Activated CD4-positive, alpha-beta T cell treated with anti-CD3 and anti-CD28 coated beads for 24 hours (primary cell): ENCODE data around the gene SAFB2.

Source experiments
- DNase-seq, 2 donors: peaks; one replicate each; pipeline ENCODE4 v3.0.0-alpha.2; 2020; ENCODE audit warnings: low read depth in 2 of 2

SAFB2 gene

DNA sequence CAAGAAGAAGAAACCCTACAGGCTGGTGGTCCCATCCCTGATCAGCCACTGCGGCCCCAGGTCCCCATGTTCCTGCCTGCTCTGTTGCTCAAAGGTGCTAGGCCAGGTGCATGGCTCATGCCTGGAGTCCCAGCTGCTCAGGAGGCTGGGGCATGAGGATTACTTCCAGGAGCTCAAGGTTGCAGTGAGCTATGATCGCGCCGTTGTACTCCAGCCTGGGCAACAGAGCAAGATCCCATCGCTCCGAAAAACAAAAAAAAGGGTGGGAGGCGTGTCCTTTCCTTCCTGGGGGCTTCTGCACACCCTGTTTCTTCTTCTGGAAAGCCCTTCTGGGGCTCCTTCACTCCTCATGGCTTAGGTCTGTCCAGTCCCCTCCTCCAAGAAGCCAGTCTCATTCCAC is 42.9 kb downstream of the SAFB2 start:
- no peak for DNase-seq

DNA sequence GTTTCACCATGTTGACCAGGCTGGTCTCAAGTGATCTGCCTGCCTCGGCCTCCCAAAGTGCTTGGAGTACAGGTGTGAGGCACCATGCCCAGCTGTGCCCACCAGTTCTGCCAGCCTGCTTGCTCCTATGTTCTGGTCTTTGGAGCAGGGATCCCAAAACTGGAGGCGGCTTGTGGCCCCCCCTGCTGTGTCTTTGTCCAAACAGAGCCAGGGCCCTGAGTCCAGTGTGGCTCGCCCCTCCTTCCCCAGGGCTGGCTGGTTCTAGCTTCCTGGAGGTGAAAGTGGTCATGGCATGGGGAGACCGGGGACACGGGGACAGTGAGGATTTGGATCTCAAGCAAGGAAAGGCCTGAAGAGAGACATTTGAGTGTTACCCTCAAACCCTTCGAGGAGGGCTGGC is 43.3 kb downstream of the SAFB2 start:
- DNase-seq: no peak

DNA sequence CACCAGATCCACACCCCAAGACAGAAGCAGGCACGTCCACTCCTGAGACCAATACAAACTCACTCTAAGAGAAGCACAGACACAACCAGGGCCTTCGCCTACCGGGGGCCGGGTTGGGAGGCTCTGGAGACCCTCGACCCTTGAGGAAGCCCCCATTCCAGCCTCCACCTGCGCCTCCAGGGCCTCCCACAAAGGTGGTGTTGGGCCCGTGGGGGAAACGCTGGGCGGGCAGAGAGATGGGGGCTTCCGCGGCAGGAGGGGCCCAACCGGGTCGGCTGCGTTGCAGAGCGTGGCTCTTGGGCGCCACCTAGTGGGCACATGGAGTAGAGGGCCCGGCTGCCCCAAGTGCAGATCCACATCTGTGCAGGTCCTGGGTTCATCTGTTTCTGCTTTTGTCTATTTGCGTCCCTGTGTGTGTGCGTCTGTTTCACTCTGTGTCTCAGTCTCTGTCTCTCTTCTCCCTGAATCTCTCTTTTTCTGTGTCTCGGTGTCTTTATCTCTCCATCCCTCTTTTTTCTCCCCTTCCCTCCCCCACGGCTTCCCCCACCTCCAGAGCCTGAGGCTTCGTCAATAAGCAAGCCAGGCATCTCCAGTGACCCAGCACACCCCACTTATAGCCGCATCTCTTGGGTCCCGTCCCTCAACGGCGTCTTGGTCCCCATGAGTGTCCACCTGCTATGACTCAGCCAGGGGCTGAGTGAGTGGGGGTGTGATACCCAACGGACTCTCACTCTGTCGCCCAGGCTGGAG is 44.3 kb downstream of the SAFB2 start:
- DNase-seq: peak; percentile 62 to 64

GRCh38 chr19:5575590-5575989 is 47.0 kb downstream of the SAFB2 start:
- no peak for DNase-seq

DNA sequence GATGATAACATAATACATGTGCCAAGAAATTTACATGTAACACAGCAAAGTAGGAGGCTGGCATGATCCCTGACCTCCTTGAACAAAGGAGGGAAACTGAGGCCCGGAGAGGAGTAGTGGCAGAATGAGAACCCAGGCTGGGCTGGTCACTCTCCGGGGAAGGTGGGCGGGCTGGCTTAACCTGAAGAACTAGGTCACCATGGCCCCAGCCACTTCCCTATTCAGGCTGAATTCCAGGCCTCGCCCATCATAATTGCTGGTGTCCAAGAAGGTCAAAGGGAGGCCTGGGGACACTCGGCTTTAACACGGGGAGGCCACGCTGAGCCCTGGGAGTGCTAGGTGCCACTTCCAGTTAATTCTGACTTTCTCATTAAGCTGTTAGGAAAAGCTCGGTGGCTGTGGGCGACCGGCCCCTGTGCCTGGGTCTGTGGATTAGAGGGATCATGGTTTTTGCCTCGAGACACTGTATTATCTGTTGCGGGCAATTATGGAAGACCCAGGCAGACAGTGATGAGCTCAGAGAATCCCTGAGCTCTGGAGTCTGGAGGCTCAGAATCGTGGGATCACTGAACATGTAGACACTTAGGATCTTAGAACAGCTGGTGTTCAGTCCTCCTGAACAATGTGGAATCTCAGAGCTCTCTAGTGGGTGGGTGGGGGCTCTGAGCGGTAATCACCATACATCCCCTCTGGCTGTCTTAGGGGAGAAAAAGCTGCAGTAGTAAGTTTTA is 49.9 kb downstream of the SAFB2 start:
- DNase-seq: no peak

DNA sequence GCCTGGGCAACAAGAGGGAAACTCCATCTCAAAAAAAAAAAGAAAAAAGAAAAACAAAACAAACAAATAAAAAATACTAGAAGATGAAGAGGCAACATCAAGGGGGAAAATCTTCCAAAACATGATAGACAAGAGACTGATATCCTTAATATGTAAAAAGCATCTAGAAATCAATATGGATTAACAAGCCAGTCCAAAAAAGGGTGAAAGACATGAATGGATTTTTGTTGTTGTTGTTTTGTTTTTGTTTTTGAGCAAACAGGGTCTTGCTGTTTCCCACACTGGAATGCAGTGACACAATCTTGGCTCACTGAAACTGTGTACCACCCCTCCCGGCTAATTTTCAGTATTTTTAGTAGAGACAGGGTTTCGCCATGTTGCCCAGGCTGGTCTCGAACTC is 50.8 kb downstream of the SAFB2 start:
- DNase-seq: no peak

DNA sequence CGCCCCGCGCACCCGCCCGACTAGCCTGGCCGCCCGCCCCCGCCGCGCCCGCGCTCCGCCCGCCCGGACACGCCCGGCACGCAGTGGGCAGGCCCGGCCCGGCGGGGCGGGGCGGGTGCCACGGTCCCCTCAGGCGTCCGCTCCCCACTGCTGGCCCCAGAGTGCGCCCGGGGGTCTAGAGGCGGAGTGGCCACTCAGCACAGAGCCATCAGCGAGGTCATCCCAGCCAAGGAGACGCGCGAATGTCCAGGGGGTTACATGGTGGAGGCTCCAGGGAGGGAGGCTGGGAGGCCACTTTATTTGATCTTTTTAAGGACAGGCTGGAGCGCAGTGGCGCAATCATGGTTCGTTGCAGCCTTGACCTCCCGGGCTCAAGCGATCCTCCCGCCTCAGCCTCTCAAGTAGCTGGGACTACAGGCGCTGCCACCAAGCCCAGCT is 54.6 kb downstream of the SAFB2 start:
- DNase-seq: no peak

- no peak for DNase-seq
Observed at GRCh38 chr19:5567360-5567969, 55.1 kb downstream of the SAFB2 start, which contains the start of gene TINCR. TINCR (minus strand) TSS chr19:5567953.

GRCh38 chr19:5564930-5565329 is 57.6 kb downstream of the SAFB2 start:
- DNase-seq: no peak

DNA sequence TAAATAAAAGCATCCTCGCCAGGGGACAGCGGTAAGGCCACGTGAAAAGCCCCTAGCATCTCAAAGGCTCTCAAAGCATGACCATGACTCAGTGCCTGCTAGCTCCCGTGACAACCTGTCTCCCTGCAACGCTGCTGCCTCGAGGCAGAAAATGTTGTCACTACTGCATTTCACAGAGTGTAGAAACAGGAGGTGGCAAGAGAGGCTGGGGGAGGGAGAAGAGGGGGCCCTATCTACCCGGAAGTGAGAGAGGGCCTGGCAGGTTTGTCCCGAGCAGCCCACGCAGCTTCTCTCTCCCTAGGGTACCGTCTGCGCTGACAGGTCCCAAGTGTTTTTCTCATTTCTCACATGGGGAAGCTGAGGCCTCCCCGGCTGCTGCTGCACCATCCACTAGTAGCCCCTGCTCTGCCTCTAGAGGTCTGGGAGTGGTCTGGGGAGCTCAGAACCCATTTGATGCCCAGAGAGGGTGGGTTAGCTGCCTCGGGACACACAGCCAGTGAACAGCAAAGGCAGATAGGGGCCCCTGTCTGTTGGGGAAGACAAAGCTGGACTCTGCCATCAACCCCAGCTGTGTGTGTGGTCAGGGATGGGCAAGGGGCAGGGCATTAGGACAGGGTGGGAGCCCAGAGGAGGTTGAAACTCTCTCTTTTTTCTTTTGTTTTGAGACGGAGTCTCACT is 58.5 kb downstream of the SAFB2 start:
- no peak for DNase-seq

GRCh38 chr19:5563008-5563431 is 59.6 kb downstream of the SAFB2 start:
- DNase-seq: no peak

- DNase-seq: no peak
Observed at GRCh38 chr19:5562280-5562679, 60.3 kb downstream of the SAFB2 start.

DNA sequence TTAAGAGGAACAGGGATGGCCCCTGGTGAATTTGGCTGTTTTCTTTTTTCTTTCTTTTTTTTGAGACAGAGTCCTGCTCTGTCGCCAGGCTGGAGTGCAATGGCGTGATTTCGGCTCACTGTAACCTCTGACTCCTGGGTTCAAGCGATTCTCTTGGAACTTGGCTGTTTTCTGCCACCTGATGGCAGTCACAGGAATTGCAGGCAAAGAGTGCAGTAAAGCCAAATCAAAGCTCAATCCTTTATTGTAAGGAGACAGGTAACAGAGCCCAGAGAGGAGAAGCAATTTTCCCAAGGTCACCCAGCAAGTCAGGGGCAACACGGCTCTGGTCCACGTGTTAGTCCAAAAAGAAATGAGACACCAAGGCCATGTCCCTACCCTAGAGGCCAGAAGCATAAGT is 61.0 kb downstream of the SAFB2 start:
- no peak for DNase-seq

- no peak for DNase-seq
Observed at GRCh38 chr19:5560156-5560555, 62.4 kb downstream of the SAFB2 start.

DNA sequence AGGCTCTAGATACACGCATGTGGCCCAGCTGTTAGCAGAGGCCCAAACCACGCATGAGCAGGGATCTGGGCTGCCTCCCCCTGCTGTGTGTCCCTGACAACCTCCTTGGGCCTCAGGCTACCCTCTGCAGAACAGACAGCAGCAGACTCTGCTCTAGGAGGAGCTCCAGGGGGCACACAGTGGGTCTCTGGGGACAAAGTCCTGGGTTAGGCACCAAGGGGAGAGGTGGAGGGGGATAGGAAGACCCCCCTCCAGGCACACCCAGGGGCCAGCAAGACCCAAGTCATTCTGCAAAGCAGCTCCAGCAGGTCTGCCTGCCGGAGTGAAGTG is 62.8 kb downstream of the SAFB2 start:
- DNase-seq: no peak

GRCh38 chr19:5558101-5558621 is 64.4 kb downstream of the SAFB2 start:
- no peak for DNase-seq

DNA sequence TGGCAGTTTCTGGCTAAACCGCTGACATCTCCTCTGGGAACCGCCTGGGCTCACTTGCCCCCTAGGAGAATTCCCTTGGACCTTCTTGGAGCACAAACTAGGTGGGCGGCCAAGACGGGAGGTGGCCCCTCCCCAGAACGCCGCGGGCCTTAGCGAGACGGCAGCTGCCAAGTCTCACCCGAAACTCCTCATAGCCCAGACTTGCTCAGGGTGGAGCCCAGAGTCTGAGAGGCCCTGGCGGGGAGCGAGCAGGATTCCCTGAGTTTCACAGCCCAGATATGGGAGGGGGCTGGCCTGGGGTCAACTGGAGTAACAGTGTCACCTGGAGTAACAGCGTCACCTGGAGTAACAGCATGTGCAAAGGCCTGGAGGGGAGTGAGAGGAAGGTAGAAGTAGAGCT is 64.9 kb downstream of the SAFB2 start:
- DNase-seq: no peak

- no peak for DNase-seq
Observed at GRCh38 chr19:5554828-5555227, 67.7 kb downstream of the SAFB2 start.

GRCh38 chr19:5553892-5554291 is 68.7 kb downstream of the SAFB2 start:
- DNase-seq: no peak

DNA sequence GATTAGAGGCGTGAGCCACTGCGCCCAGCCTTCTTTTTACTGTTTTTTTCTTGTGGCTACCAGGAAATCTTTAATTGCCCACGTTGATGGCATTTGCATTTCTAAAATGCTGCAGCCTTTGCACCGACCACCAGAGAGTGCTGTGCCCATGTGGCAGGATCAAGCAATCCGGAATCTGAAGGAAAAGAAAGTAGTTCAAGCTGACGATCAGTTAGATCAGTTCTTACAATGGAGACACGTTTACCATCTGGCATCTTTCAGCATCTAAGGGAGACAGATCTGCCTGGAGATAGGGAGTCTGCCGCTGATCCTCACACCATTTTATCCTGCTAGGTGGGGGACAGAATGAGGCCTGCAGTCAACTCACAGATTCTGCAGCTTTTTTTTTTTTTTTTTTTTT is 74.7 kb downstream of the SAFB2 start:
- no peak for DNase-seq

- DNase-seq: no peak
Observed at GRCh38 chr19:5545984-5546383, 76.6 kb downstream of the SAFB2 start.

- DNase-seq: no peak
Observed at GRCh38 chr19:5545051-5545450, 77.5 kb downstream of the SAFB2 start.
